GM23338 (cell line): Measurements from ENCODE around the gene POLR1A. TPM values are rescaled to one million over a fixed set of nuclear protein-coding genes. Genes with fewer than 3 reads are reported as not detected.

Experiments
- ATAC-seq: fragments of 200-7000 bp; cut with Tn5 transposase; 3 replicates; pipeline ENCODE4 v1.9.1; 2020
- DNase-seq: peaks from one replicate; pipeline ENCODE4 v3.0.0-alpha.2; 2015; ENCODE audit warnings: low spot score
- H2AFZ ChIP-seq: fragments of 200-600 bp; sonication (generic); 2 replicates; pipeline ENCODE4 v1.8.0; 2016; ENCODE audit warnings: antibody characterized with exemption, mild to moderate bottlenecking, moderate library complexity
- H3F3A ChIP-seq: fragments of 200-600 bp; sonication (generic); replicated peaks from 2 replicates; pipeline ENCODE4 v1.8.0; 2017; ENCODE audit warnings: antibody characterized with exemption, mixed run types, low read depth
- H3K27ac ChIP-seq: fragments of 200-600 bp; sonication (generic); 2 replicates; pipeline ENCODE4 v1.6.1; 2016; ENCODE audit warnings: low read depth
- H3K27me3 ChIP-seq: fragments of 200-600 bp; sonication (generic); 2 replicates; pipeline ENCODE4 v1.8.0; 2016; ENCODE audit warnings: mild to moderate bottlenecking, mixed run types, moderate library complexity; ENCODE audit not compliant: insufficient read depth
- H3K36me3 ChIP-seq: fragments of 200-600 bp; sonication (generic); 2 replicates; pipeline ENCODE4 v1.8.0; 2016; ENCODE audit warnings: mild to moderate bottlenecking; ENCODE audit not compliant: insufficient read depth
- H3K4me1 ChIP-seq: fragments of 200-600 bp; sonication (generic); 2 replicates; pipeline ENCODE4 v1.8.0; 2016; ENCODE audit warnings: mild to moderate bottlenecking, moderate library complexity; ENCODE audit not compliant: insufficient read depth
- H3K4me2 ChIP-seq: fragments of 200-600 bp; sonication (generic); 2 replicates; pipeline ENCODE4 v1.7.1; 2017; ENCODE audit warnings: mixed run types
- H3K4me3 ChIP-seq: fragments of 200-600 bp; sonication (generic); 2 replicates; pipeline ENCODE4 v1.6.1; 2016; ENCODE audit warnings: mixed run types
- H3K79me2 ChIP-seq: fragments of 200-600 bp; sonication (generic); replicated peaks from 2 replicates; pipeline ENCODE4 v1.8.0; 2017; ENCODE audit warnings: mild to moderate bottlenecking; ENCODE audit not compliant: insufficient read depth
- H3K9me2 ChIP-seq: fragments of 200-600 bp; sonication (generic); 2 replicates; pipeline ENCODE4 v1.8.0; 2017; ENCODE audit not compliant: insufficient read depth
- H4K20me1 ChIP-seq: fragments of 200-600 bp; sonication (generic); replicated peaks from 2 replicates; pipeline ENCODE4 v1.8.0; 2017; ENCODE audit warnings: mild to moderate bottlenecking; ENCODE audit not compliant: insufficient read depth
- H3K27ac Mint-ChIP-seq: 2 replicates; pipeline ENCODE4 v1.8.0; 2020; ENCODE audit warnings: inconsistent platforms, mild to moderate bottlenecking, moderate library complexity, mixed read lengths
- H3K27me3 Mint-ChIP-seq: 3 replicates; pipeline ENCODE4 v1.8.0; 2022; ENCODE audit warnings: low read depth, mild to moderate bottlenecking, moderate library complexity, mixed read lengths, inconsistent platforms; ENCODE audit not compliant: insufficient read depth, poor library complexity
- H3K36me3 Mint-ChIP-seq: 3 replicates; pipeline ENCODE4 v1.8.0; 2021; ENCODE audit warnings: low read depth, mild to moderate bottlenecking, inconsistent platforms, moderate library complexity, mixed read lengths
- H3K4me1 Mint-ChIP-seq: 3 replicates; pipeline ENCODE4 v1.8.0; 2020; ENCODE audit warnings: mild to moderate bottlenecking, inconsistent platforms, mixed read lengths
- H3K4me3 Mint-ChIP-seq: 3 replicates; pipeline ENCODE4 v1.8.0; 2021; ENCODE audit warnings: moderate library complexity, mild to moderate bottlenecking, inconsistent platforms, mixed read lengths
- H3K9me3 Mint-ChIP-seq: 3 replicates; pipeline ENCODE4 v1.8.0; 2020; ENCODE audit warnings: moderate library complexity, mild to moderate bottlenecking, inconsistent platforms, mixed read lengths
- CREB1 ChIP-seq: fragments of 250-450 bp; sonication (Bioruptor Pico); IDR thresholded peaks from 2 replicates; pipeline ENCODE4 v1.5.0; 2020; ENCODE audit warnings: low read depth, mild to moderate bottlenecking, moderate library complexity
- ETS1 ChIP-seq: IDR thresholded peaks from 2 replicates; pipeline ENCODE4 v1.6.1; 2016; ENCODE audit warnings: antibody characterized with exemption
- EZH2 ChIP-seq: fragments of 200-600 bp; sonication (generic); IDR thresholded peaks from one replicate; pipeline ENCODE4 v1.8.0; 2017; ENCODE audit warnings: antibody characterized with exemption, mild to moderate bottlenecking, low read depth; ENCODE audit not compliant: unreplicated experiment
- EZH2phosphoT487 ChIP-seq: fragments of 200-600 bp; sonication (generic); IDR thresholded peaks from one replicate; pipeline ENCODE4 v1.8.1; 2018; ENCODE audit warnings: antibody characterized with exemption; ENCODE audit not compliant: unreplicated experiment
- JUNB ChIP-seq: IDR thresholded peaks from one replicate; pipeline ENCODE4 v1.6.1; 2016; ENCODE audit warnings: antibody characterized with exemption; ENCODE audit not compliant: unreplicated experiment
- NANOG ChIP-seq: IDR thresholded peaks from 2 replicates; pipeline ENCODE4 v1.6.1; 2016; ENCODE audit warnings: antibody characterized with exemption, borderline replicate concordance
- POLR2AphosphoS5 ChIP-seq: IDR thresholded peaks from 2 replicates; pipeline ENCODE4 v1.6.1; 2016; ENCODE audit warnings: antibody characterized with exemption, low read depth
- STAT1 ChIP-seq: IDR thresholded peaks from one replicate; pipeline ENCODE4 v1.6.1; 2016; ENCODE audit warnings: antibody characterized with exemption; ENCODE audit not compliant: unreplicated experiment
- ZNF114 ChIP-seq: fragments of 250-450 bp; sonication (Bioruptor Pico); IDR thresholded peaks from 2 replicates; pipeline ENCODE4 v1.5.0; 2020; ENCODE audit warnings: mild to moderate bottlenecking, moderate library complexity
- ZNF331 ChIP-seq: fragments of 250-450 bp; sonication (Bioruptor Pico); IDR thresholded peaks from 2 replicates; pipeline ENCODE4 v1.5.0; 2020; ENCODE audit warnings: low read depth, mild to moderate bottlenecking, moderate library complexity
- polyA plus RNA-seq: library from polyadenylated mRNA; unstranded; fragments of >200 nt; fragmentation: Nextera tagmentation; extraction: Ambion mirVana; gene quantifications from 2 replicates; pipeline ENCODE4 v1.2.1, GENCODE V29; 2016
- total RNA-seq: library from RNA; depleted of rRNA; stranded (reverse); fragments of >200 nt; shearing (Covaris generic); gene quantifications from 2 replicates; pipeline ENCODE4 v1.2.3, GENCODE V29; 2014
- TF ChIP-seq, protein P1 (sequence below): fragments of 250-450 bp; sonication (Bioruptor Pico); IDR thresholded peaks from 2 replicates; pipeline ENCODE4 v1.5.0; 2020; ENCODE audit warnings: mild to moderate bottlenecking, moderate library complexity
- TF ChIP-seq, protein P2 (sequence below), 2 experiments: fragments of 200-600 bp in 1 of 2; sonication (generic) in 1 of 2; conservative IDR thresholded peaks; 2 replicates each; pipeline versions ENCODE4 v1.5.1 to v1.6.1; 2016 to 2017; ENCODE audit warnings: antibody characterized with exemption in 2 of 2, low read depth in 2 of 2, mild to moderate bottlenecking in 2 of 2, moderate library complexity in 1 of 2
- TF ChIP-seq, protein P3 (sequence below): IDR thresholded peaks from one replicate; pipeline ENCODE4 v1.6.1; 2018; ENCODE audit warnings: antibody characterized with exemption; ENCODE audit not compliant: unreplicated experiment

POLR1A gene
- total and polyA plus RNA-seq, 2 experiments from 2014 or later, result 13.8 to 43.2 TPM

DNA sequence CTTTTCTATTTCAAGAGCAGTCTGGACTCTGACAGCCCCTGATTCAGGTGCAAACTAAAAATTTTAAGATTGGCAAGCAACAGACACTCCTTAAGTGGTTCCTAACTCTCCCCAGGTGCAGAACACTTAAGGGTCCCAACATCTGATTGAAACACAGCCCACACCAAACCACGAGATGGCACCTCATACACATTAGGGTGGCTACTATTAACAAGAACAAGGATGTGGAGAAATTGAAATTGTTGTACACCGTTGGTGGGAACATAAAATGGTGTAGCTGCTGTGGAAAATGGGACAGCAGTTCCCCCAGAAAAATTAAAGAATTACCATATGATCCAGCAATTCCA is 82.3 kb downstream of the POLR1A start:
- Histone ChIP-seq H3K9me2 (no peaks in the 10 kb centered on the region), H3K79me2 (no peaks in the 10 kb centered on the region), H3K36me3 (peaks cover 6% of the 10 kb centered on the region; the same call in 1 of the 2 replicates), H3K27me3 (no peaks in the 10 kb centered on the region), H3K4me2 (no peak overlapping the region), H3K4me1 (no peaks in the 10 kb centered on the region), H3K27ac (no peak overlapping the region), H2AFZ (no peak overlapping the region), H4K20me1 (no peaks in the 10 kb centered on the region; the same call in 1 of the 2 replicates), H3F3A (no peaks in the 10 kb centered on the region), H3K4me3 (no peak overlapping the region)
- TF ChIP-seq, protein P1, sequence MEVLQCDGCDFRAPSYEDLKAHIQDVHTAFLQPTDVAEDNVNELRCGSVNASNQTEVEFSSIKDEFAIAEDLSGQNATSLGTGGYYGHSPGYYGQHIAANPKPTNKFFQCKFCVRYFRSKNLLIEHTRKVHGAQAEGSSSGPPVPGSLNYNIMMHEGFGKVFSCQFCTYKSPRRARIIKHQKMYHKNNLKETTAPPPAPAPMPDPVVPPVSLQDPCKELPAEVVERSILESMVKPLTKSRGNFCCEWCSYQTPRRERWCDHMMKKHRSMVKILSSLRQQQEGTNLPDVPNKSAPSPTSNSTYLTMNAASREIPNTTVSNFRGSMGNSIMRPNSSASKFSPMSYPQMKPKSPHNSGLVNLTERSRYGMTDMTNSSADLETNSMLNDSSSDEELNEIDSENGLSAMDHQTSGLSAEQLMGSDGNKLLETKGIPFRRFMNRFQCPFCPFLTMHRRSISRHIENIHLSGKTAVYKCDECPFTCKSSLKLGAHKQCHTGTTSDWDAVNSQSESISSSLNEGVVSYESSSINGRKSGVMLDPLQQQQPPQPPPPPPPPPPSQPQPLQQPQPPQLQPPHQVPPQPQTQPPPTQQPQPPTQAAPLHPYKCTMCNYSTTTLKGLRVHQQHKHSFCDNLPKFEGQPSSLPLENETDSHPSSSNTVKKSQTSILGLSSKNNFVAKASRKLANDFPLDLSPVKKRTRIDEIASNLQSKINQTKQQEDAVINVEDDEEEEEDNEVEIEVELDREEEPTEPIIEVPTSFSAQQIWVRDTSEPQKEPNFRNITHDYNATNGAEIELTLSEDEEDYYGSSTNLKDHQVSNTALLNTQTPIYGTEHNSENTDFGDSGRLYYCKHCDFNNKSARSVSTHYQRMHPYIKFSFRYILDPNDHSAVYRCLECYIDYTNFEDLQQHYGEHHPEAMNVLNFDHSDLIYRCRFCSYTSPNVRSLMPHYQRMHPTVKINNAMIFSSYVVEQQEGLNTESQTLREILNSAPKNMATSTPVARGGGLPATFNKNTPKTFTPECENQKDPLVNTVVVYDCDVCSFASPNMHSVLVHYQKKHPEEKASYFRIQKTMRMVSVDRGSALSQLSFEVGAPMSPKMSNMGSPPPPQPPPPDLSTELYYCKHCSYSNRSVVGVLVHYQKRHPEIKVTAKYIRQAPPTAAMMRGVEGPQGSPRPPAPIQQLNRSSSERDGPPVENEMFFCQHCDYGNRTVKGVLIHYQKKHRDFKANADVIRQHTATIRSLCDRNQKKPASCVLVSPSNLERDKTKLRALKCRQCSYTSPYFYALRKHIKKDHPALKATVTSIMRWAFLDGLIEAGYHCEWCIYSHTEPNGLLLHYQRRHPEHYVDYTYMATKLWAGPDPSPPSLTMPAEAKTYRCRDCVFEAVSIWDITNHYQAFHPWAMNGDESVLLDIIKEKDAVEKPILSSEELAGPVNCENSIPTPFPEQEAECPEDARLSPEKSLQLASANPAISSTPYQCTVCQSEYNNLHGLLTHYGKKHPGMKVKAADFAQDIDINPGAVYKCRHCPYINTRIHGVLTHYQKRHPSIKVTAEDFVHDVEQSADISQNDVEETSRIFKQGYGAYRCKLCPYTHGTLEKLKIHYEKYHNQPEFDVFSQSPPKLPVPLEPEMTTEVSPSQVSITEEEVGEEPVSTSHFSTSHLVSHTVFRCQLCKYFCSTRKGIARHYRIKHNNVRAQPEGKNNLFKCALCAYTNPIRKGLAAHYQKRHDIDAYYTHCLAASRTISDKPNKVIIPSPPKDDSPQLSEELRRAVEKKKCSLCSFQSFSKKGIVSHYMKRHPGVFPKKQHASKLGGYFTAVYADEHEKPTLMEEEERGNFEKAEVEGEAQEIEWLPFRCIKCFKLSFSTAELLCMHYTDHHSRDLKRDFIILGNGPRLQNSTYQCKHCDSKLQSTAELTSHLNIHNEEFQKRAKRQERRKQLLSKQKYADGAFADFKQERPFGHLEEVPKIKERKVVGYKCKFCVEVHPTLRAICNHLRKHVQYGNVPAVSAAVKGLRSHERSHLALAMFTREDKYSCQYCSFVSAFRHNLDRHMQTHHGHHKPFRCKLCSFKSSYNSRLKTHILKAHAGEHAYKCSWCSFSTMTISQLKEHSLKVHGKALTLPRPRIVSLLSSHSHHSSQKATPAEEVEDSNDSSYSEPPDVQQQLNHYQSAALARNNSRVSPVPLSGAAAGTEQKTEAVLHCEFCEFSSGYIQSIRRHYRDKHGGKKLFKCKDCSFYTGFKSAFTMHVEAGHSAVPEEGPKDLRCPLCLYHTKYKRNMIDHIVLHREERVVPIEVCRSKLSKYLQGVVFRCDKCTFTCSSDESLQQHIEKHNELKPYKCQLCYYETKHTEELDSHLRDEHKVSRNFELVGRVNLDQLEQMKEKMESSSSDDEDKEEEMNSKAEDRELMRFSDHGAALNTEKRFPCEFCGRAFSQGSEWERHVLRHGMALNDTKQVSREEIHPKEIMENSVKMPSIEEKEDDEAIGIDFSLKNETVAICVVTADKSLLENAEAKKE (CRISPR knock-in tag), result no peak
- TF ChIP-seq ETS1 (no peak), JUNB (no peak), STAT1 (no peak), EZH2 (no peak), ZNF331 (CRISPR knock-in tag) (no peak), NANOG (no peak), ZNF114 (CRISPR knock-in tag) (no peak), EZH2phosphoT487 (no peak), CREB1 (no peak), POLR2AphosphoS5 (no peak)
- TF ChIP-seq, protein P2, sequence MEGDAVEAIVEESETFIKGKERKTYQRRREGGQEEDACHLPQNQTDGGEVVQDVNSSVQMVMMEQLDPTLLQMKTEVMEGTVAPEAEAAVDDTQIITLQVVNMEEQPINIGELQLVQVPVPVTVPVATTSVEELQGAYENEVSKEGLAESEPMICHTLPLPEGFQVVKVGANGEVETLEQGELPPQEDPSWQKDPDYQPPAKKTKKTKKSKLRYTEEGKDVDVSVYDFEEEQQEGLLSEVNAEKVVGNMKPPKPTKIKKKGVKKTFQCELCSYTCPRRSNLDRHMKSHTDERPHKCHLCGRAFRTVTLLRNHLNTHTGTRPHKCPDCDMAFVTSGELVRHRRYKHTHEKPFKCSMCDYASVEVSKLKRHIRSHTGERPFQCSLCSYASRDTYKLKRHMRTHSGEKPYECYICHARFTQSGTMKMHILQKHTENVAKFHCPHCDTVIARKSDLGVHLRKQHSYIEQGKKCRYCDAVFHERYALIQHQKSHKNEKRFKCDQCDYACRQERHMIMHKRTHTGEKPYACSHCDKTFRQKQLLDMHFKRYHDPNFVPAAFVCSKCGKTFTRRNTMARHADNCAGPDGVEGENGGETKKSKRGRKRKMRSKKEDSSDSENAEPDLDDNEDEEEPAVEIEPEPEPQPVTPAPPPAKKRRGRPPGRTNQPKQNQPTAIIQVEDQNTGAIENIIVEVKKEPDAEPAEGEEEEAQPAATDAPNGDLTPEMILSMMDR (conservative IDR thresholded peaks at IDR 0.05; ENCODE audit: low read depth in 2 of 2), result no peak
- TF ChIP-seq, protein P3, sequence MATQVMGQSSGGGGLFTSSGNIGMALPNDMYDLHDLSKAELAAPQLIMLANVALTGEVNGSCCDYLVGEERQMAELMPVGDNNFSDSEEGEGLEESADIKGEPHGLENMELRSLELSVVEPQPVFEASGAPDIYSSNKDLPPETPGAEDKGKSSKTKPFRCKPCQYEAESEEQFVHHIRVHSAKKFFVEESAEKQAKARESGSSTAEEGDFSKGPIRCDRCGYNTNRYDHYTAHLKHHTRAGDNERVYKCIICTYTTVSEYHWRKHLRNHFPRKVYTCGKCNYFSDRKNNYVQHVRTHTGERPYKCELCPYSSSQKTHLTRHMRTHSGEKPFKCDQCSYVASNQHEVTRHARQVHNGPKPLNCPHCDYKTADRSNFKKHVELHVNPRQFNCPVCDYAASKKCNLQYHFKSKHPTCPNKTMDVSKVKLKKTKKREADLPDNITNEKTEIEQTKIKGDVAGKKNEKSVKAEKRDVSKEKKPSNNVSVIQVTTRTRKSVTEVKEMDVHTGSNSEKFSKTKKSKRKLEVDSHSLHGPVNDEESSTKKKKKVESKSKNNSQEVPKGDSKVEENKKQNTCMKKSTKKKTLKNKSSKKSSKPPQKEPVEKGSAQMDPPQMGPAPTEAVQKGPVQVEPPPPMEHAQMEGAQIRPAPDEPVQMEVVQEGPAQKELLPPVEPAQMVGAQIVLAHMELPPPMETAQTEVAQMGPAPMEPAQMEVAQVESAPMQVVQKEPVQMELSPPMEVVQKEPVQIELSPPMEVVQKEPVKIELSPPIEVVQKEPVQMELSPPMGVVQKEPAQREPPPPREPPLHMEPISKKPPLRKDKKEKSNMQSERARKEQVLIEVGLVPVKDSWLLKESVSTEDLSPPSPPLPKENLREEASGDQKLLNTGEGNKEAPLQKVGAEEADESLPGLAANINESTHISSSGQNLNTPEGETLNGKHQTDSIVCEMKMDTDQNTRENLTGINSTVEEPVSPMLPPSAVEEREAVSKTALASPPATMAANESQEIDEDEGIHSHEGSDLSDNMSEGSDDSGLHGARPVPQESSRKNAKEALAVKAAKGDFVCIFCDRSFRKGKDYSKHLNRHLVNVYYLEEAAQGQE, result no peak
- ATAC-seq, result no peak
- no peaks in the 10 kb centered on the region for H3K9me3 Mint-ChIP-seq
- H3K36me3 Mint-ChIP-seq, result peaks cover 42% of the 10 kb centered on the region
- DNase-seq, result no peak
- no peaks in the 10 kb centered on the region for H3K4me1 Mint-ChIP-seq
- H3K4me3 Mint-ChIP-seq, result no peak overlapping the region
- H3K27ac Mint-ChIP-seq, result no peak overlapping the region
- H3K27me3 Mint-ChIP-seq, result peaks cover 11% of the 10 kb centered on the region
